Fibroblast of mammary gland (primary cell): ENCODE results near the gene CORO7.

Source experiments
- DNase-seq: peaks from one replicate; pipeline ENCODE4 v3.0.0-alpha.2; 2010; ENCODE audit warnings: low read depth
- H3K4me3 ChIP-seq: 2 replicates; pipeline ENCODE4 v1.5.1; 2011; ENCODE audit warnings: low read depth, mild to moderate bottlenecking, low read length, moderate library complexity; ENCODE audit not compliant: control insufficient read depth
- CTCF ChIP-seq: conservative IDR thresholded peaks from 2 replicates; pipeline ENCODE4 v1.5.1; 2011; ENCODE audit warnings: low read depth, low read length, inconsistent platforms; ENCODE audit not compliant: control insufficient read depth, insufficient read depth

The CORO7 gene

GRCh38 chr16:4319454-4320421, 96.7 kb downstream of the CORO7 start:
- H3K4me3 ChIP-seq, result no peak overlapping the region
- TF ChIP-seq CTCF, result no peak
- DNase-seq, result peak; percentile 36

GRCh38 chr16:4318967-4319366, 97.4 kb downstream of the CORO7 start:
- no peak overlapping the region for H3K4me3 ChIP-seq
- DNase-seq, result no peak
- TF ChIP-seq CTCF, result no peak

GRCh38 chr16:4318451-4318910, 97.9 kb downstream of the CORO7 start:
- TF ChIP-seq CTCF, result no peak
- H3K4me3 ChIP-seq, result no peak overlapping the region
- DNase-seq, result no peak

GRCh38 chr16:4317532-4318450, 98.6 kb downstream of the CORO7 start:
- peak overlapping the region; percentile 65 for H3K4me3 ChIP-seq
- DNase-seq, result no peak
- TF ChIP-seq CTCF, result no peak

- H3K4me3 ChIP-seq, result peak overlapping the region; percentile 65
- DNase-seq, result no peak
- no peak for TF ChIP-seq CTCF
Observed at GRCh38 chr16:4316864-4317531, 99.4 kb downstream of the CORO7 start.
